HEK293 (cell line): Measurements from ENCODE around the gene UCP3.

ENCODE experiments used
- EGR2 ChIP-seq: fragments of 450-650 bp; formaldehyde crosslinking; IDR thresholded peaks from 2 replicates; pipeline ENCODE4 v1.5.1; 2016; ENCODE audit warnings: low read depth, missing biosample characterization, missing genetic modification characterization
- SALL2 ChIP-seq: fragments of 450-650 bp; formaldehyde crosslinking; IDR thresholded peaks from 2 replicates; pipeline ENCODE4 v1.5.0; 2017; ENCODE audit warnings: missing biosample characterization, mild to moderate bottlenecking, missing genetic modification characterization, borderline replicate concordance
- SETDB1 ChIP-seq: IDR thresholded peaks from one replicate; pipeline ENCODE4 v1.6.1; 2017; ENCODE audit warnings: mild to moderate bottlenecking, low read length, moderate library complexity, mixed read lengths; ENCODE audit not compliant: insufficient read length
- YY2 ChIP-seq: fragments of 450-650 bp; formaldehyde crosslinking; IDR thresholded peaks from 2 replicates; pipeline ENCODE4 v1.5.1; 2016; ENCODE audit warnings: missing biosample characterization, missing genetic modification characterization
- ZNF138 ChIP-seq: fragments of 450-650 bp; formaldehyde crosslinking; IDR thresholded peaks from 2 replicates; pipeline ENCODE4 v1.5.1; 2016; ENCODE audit warnings: missing biosample characterization, missing genetic modification characterization, borderline replicate concordance
- ZNF2 ChIP-seq: fragments of 450-650 bp; formaldehyde crosslinking; IDR thresholded peaks from 2 replicates; pipeline ENCODE4 v1.5.1; 2016; ENCODE audit warnings: missing biosample characterization, missing genetic modification characterization
- ZNF324 ChIP-seq: fragments of 450-650 bp; formaldehyde crosslinking; IDR thresholded peaks from 2 replicates; pipeline ENCODE4 v1.5.1; 2016; ENCODE audit warnings: missing biosample characterization, missing genetic modification characterization
- ZNF341 ChIP-seq: fragments of 450-650 bp; formaldehyde crosslinking; IDR thresholded peaks from 2 replicates; pipeline ENCODE4; 2016; ENCODE audit warnings: low read depth, missing biosample characterization, missing genetic modification characterization
- ZNF660 ChIP-seq: fragments of 450-650 bp; IDR thresholded peaks from 2 replicates; pipeline ENCODE4 v1.5.1; 2018; ENCODE audit warnings: missing biosample characterization, mild to moderate bottlenecking, missing genetic modification characterization
- ZNF76 ChIP-seq: fragments of 450-650 bp; formaldehyde crosslinking; IDR thresholded peaks from 2 replicates; pipeline ENCODE4; 2016; ENCODE audit warnings: low read depth, missing biosample characterization, missing genetic modification characterization, borderline replicate concordance
- ZNF792 ChIP-seq: fragments of 450-650 bp; formaldehyde crosslinking; IDR thresholded peaks from 2 replicates; pipeline ENCODE4 v1.5.1; 2016; ENCODE audit warnings: missing biosample characterization, missing genetic modification characterization
- ZSCAN16 ChIP-seq: fragments of 450-650 bp; formaldehyde crosslinking; IDR thresholded peaks from 2 replicates; pipeline ENCODE4 v1.5.1; 2016; ENCODE audit warnings: missing biosample characterization, missing genetic modification characterization
- TF ChIP-seq, protein P1 (sequence below): fragments of 450-650 bp; formaldehyde crosslinking; IDR thresholded peaks from 2 replicates; pipeline ENCODE4 v1.5.1; 2016; ENCODE audit warnings: missing biosample characterization, missing genetic modification characterization
- TF ChIP-seq, protein P2 (sequence below): fragments of 450-650 bp; formaldehyde crosslinking; IDR thresholded peaks from 2 replicates; pipeline ENCODE4 v1.5.1; 2016; ENCODE audit warnings: missing biosample characterization, missing genetic modification characterization

DNA sequence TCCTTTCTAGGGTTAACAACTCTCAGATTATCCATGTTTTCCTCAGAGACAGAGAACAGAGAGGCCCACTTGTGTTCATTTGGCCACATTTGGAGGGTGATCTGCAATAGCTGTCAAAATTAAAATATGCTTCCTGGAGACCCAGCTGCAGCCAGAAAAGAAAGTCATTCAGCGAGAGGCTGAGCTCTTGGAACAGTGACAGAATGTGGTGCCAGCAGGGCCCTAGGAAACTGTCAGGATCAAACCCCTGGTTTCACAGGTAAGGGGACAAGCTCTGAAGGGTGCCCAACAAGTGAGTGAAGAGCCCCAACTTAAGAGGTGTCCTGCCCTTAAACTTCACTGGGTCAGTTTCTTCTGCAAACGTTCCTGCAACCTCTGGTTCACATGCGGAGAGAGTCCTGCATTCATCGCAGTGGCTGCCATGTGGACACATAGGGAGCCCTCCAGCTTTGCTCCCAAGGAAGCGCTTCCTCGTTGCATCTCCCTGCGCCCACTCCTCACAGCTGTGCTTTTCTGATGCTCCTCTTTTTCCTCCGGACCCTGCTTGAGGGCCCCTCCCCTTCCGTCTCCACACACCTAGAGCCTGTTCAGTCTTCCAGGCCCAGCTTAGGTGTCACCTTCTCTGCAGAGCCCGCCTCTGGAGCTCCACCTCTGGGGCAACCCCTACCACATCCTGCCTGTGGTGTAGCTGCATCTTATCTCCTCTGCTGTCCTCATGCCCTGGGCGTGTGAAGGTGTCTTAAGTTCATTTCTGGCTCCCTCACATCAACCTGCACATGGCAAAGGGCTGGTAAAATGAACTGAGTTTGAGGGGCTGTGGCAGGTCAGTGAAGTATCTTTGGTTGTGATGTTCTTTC, 3.9 kb downstream of the UCP3 start:
- TF ChIP-seq, protein P1, sequence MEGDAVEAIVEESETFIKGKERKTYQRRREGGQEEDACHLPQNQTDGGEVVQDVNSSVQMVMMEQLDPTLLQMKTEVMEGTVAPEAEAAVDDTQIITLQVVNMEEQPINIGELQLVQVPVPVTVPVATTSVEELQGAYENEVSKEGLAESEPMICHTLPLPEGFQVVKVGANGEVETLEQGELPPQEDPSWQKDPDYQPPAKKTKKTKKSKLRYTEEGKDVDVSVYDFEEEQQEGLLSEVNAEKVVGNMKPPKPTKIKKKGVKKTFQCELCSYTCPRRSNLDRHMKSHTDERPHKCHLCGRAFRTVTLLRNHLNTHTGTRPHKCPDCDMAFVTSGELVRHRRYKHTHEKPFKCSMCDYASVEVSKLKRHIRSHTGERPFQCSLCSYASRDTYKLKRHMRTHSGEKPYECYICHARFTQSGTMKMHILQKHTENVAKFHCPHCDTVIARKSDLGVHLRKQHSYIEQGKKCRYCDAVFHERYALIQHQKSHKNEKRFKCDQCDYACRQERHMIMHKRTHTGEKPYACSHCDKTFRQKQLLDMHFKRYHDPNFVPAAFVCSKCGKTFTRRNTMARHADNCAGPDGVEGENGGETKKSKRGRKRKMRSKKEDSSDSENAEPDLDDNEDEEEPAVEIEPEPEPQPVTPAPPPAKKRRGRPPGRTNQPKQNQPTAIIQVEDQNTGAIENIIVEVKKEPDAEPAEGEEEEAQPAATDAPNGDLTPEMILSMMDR, result no peak
- TF ChIP-seq ZNF324 (tag by site-specific recombination) (no peak), ZSCAN16 (tag by site-specific recombination) (no peak), ZNF660 (tag by site-specific recombination) (no peak), ZNF341 (tag by site-specific recombination) (no peak), ZNF138 (tag by site-specific recombination) (no peak), ZNF2 (tag by site-specific recombination) (no peak), SALL2 (no peak), ZNF792 (no peak), YY2 (no peak), SETDB1 (no peak), ZNF76 (tag by site-specific recombination) (no peak), EGR2 (tag by site-specific recombination) (no peak)
- TF ChIP-seq, protein P2, sequence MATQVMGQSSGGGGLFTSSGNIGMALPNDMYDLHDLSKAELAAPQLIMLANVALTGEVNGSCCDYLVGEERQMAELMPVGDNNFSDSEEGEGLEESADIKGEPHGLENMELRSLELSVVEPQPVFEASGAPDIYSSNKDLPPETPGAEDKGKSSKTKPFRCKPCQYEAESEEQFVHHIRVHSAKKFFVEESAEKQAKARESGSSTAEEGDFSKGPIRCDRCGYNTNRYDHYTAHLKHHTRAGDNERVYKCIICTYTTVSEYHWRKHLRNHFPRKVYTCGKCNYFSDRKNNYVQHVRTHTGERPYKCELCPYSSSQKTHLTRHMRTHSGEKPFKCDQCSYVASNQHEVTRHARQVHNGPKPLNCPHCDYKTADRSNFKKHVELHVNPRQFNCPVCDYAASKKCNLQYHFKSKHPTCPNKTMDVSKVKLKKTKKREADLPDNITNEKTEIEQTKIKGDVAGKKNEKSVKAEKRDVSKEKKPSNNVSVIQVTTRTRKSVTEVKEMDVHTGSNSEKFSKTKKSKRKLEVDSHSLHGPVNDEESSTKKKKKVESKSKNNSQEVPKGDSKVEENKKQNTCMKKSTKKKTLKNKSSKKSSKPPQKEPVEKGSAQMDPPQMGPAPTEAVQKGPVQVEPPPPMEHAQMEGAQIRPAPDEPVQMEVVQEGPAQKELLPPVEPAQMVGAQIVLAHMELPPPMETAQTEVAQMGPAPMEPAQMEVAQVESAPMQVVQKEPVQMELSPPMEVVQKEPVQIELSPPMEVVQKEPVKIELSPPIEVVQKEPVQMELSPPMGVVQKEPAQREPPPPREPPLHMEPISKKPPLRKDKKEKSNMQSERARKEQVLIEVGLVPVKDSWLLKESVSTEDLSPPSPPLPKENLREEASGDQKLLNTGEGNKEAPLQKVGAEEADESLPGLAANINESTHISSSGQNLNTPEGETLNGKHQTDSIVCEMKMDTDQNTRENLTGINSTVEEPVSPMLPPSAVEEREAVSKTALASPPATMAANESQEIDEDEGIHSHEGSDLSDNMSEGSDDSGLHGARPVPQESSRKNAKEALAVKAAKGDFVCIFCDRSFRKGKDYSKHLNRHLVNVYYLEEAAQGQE, result no peak
